ENCODE results near the gene DCC.

DCC gene

GRCh38 chr18:52850031-52850560, 510.1 kb downstream of the DCC start:
- H3K36me3 ChIP-seq (ENCODE audit: control insufficient read depth, low read length) = no peaks in the 10 kb centered on the region

GRCh38 chr18:52861558-52861957, 521.6 kb downstream of the DCC start:
- no peaks in the 10 kb centered on the region for H4K20me1 ChIP-seq (ENCODE audit: control insufficient read depth, insufficient read depth, low read depth, low read length)
- no peak overlapping the region for H3K4me3 ChIP-seq (ENCODE audit: low read length)
- no peaks in the 10 kb centered on the region for H3F3A ChIP-seq (ENCODE audit: control insufficient read depth, insufficient read depth)
- H3K36me3 ChIP-seq (ENCODE audit: control insufficient read depth, low read length) = no peaks in the 10 kb centered on the region
- H3K79me2 ChIP-seq (ENCODE audit: control insufficient read depth, low read length) = no peaks in the 10 kb centered on the region
- H3K9me3 ChIP-seq (ENCODE audit: control insufficient read depth, insufficient read depth, low read length) = no peaks in the 10 kb centered on the region
- TF ChIP-seq EZH2phosphoT487 (IDR thresholded peaks at IDR 0.05; ENCODE audit: borderline replicate concordance, low read length) (no peak), CTCF (IDR thresholded peaks at IDR 0.05; ENCODE audit: low read depth, low read length, poor library complexity, severe bottlenecking) (no peak)
- no peak overlapping the region for H3K27ac ChIP-seq (ENCODE audit: low read depth, low read length)
- no peak overlapping the region for H3K4me2 ChIP-seq (ENCODE audit: low read length)
- no peaks in the 10 kb centered on the region for H3K27me3 ChIP-seq (ENCODE audit: control insufficient read depth, low read length)
- no peaks in the 10 kb centered on the region for H3K9me2 ChIP-seq (replicated peaks; ENCODE audit: control insufficient read depth, low read length)
- H3K4me1 ChIP-seq (ENCODE audit: control insufficient read depth, low read length) = no peaks in the 10 kb centered on the region

More at GRCh38 chr18:52850031-52850560, 510.1 kb downstream of the DCC start:
- Histone ChIP-seq H3K4me1 (ENCODE audit: control insufficient read depth, low read length) (no peaks in the 10 kb centered on the region), H3K9me2 (replicated peaks; ENCODE audit: control insufficient read depth, low read length) (no peaks in the 10 kb centered on the region), H4K20me1 (ENCODE audit: control insufficient read depth, insufficient read depth, low read depth, low read length) (no peaks in the 10 kb centered on the region), H3K27ac (ENCODE audit: low read depth, low read length) (no peak overlapping the region), H3K9me3 (ENCODE audit: control insufficient read depth, insufficient read depth, low read length) (no peaks in the 10 kb centered on the region), H3K27me3 (ENCODE audit: control insufficient read depth, low read length) (no peaks in the 10 kb centered on the region), H3K4me3 (ENCODE audit: low read length) (no peak overlapping the region), H3K4me2 (ENCODE audit: low read length) (no peak overlapping the region), H3K79me2 (ENCODE audit: control insufficient read depth, low read length) (no peaks in the 10 kb centered on the region), H3F3A (ENCODE audit: control insufficient read depth, insufficient read depth) (no peaks in the 10 kb centered on the region)
- TF ChIP-seq EZH2phosphoT487 (IDR thresholded peaks at IDR 0.05; ENCODE audit: borderline replicate concordance, low read length) = no peak
- TF ChIP-seq CTCF (IDR thresholded peaks at IDR 0.05; ENCODE audit: low read depth, low read length, poor library complexity, severe bottlenecking) = no peak

DNA sequence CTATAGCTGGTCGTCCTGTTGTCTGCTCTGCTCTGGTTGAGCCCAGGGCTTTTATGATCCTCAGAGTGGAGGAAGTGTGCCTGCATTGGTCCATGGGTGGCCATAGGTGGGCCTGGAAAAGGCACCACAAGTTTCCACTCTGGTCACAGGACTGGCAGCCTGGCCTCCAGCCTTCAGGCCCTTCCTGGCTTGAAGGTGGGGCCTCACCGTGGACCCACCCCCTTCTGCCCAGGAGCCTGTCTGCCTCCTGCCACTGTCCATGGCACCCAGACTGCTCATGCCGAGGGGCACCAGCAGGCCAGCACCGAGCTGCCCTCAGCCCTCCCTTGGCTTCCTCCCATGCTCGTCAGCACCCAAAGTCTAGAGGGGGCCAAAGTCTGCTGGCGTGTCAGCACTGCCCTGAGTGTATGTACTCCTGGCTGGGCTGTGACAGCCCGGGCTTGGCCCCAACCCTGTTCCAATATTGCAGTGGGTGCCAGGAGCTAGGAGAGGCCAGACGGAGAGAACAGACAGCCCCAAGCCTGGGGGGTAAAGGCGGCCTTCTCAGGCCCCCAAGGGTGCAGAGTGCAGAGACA, 529.4 kb downstream of the DCC start:
- H3K9me3 ChIP-seq (ENCODE audit: control insufficient read depth, insufficient read depth, low read length) = peaks cover 3% of the 10 kb centered on the region; the same call in 1 of the 2 replicates
- H3K4me2 ChIP-seq (ENCODE audit: low read length) = no peak overlapping the region
- H3K27me3 ChIP-seq (ENCODE audit: control insufficient read depth, low read length) = no peaks in the 10 kb centered on the region
- no peaks in the 10 kb centered on the region for H3K9me2 ChIP-seq (replicated peaks; ENCODE audit: control insufficient read depth, low read length)
- H3K36me3 ChIP-seq (ENCODE audit: control insufficient read depth, low read length) = no peaks in the 10 kb centered on the region
- no peaks in the 10 kb centered on the region for H3K4me1 ChIP-seq (ENCODE audit: control insufficient read depth, low read length)
- H3K4me3 ChIP-seq (ENCODE audit: low read length) = no peak overlapping the region
- no peaks in the 10 kb centered on the region for H4K20me1 ChIP-seq (ENCODE audit: control insufficient read depth, insufficient read depth, low read depth, low read length)
- H3K79me2 ChIP-seq (ENCODE audit: control insufficient read depth, low read length) = no peaks in the 10 kb centered on the region
- no peak overlapping the region for H3K27ac ChIP-seq (ENCODE audit: low read depth, low read length)
- H3F3A ChIP-seq (ENCODE audit: control insufficient read depth, insufficient read depth) = no peaks in the 10 kb centered on the region
- TF ChIP-seq EZH2phosphoT487 (IDR thresholded peaks at IDR 0.05; ENCODE audit: borderline replicate concordance, low read length) (no peak), CTCF (IDR thresholded peaks at IDR 0.05; ENCODE audit: low read depth, low read length, poor library complexity, severe bottlenecking) (no peak)
